WTC11 (cell line): ENCODE data around the gene PRB4. TPM values are rescaled to one million over a fixed set of nuclear protein-coding genes. Genes with fewer than 3 reads are reported as not detected.

Source experiments
- ATAC-seq: fragments of 200-7000 bp; cut with Tn5 transposase; 2 replicates; pipeline ENCODE4 v1.10.0; 2021; ENCODE audit warnings: mild to moderate bottlenecking, moderate library complexity
- CTCF ChIA-PET: fragments of 300-600 bp; sonication (Branson Sonifier 250); formaldehyde crosslinking; loops from one replicate; lab custom pipeline; 2021; ENCODE audit warnings: antibody characterized with exemption; lab: Charles Lee
- POLR2A ChIA-PET: fragments of 350-600 bp; sonication (Branson Sonifier 250); formaldehyde crosslinking; loops from one replicate; lab custom pipeline; 2021; ENCODE audit warnings: antibody characterized with exemption; lab: Charles Lee
- DNase-seq: peaks from one replicate; pipeline ENCODE4 v3.0.0; 2021; ENCODE audit warnings: low spot score
- H3K27ac Mint-ChIP-seq: 2 replicates; pipeline ENCODE4 v1.8.0; 2021; ENCODE audit warnings: mixed read lengths
- H3K27me3 Mint-ChIP-seq: 2 replicates; pipeline ENCODE4 v1.8.0; 2021; ENCODE audit warnings: low read depth, mild to moderate bottlenecking, moderate library complexity, mixed read lengths
- H3K36me3 Mint-ChIP-seq: 2 replicates; pipeline ENCODE4 v1.8.0; 2021; ENCODE audit warnings: mixed read lengths
- H3K4me1 Mint-ChIP-seq: 2 replicates; pipeline ENCODE4 v1.8.0; 2022; ENCODE audit warnings: mixed read lengths
- H3K4me3 Mint-ChIP-seq: 2 replicates; pipeline ENCODE4 v1.8.0; 2021; ENCODE audit warnings: mild to moderate bottlenecking, moderate library complexity, mixed read lengths
- H3K9me3 Mint-ChIP-seq: 2 replicates; pipeline ENCODE4 v1.8.0; 2021; ENCODE audit warnings: mixed read lengths
- CBFB ChIP-seq: sonication (generic); formaldehyde crosslinking; IDR thresholded peaks from 2 replicates; pipeline ENCODE4 v1.8.1; 2022; ENCODE audit warnings: mild to moderate bottlenecking, low read depth, missing genetic modification reagents
- CREB1 ChIP-seq: sonication (generic); formaldehyde crosslinking; IDR thresholded peaks from 2 replicates; pipeline ENCODE4 v1.8.0; 2023; ENCODE audit warnings: mild to moderate bottlenecking, missing genetic modification reagents
- ESRRA ChIP-seq: sonication (generic); formaldehyde crosslinking; IDR thresholded peaks from 2 replicates; pipeline ENCODE4 v1.8.1; 2022; ENCODE audit warnings: mild to moderate bottlenecking, missing genetic modification reagents, borderline replicate concordance
- GABPB1 ChIP-seq: sonication (generic); formaldehyde crosslinking; IDR thresholded peaks from 2 replicates; pipeline ENCODE4 v1.8.1; 2023; ENCODE audit warnings: mild to moderate bottlenecking, missing genetic modification reagents
- GRHL2 ChIP-seq: fragments of 250-450 bp; sonication (Bioruptor Pico); IDR thresholded peaks from 2 replicates; pipeline ENCODE4 v1.8.0; 2022; ENCODE audit warnings: mild to moderate bottlenecking, moderate library complexity; ENCODE audit not compliant: insufficient replicate concordance, severe bottlenecking
- JAZF1 ChIP-seq: fragments of 250-450 bp; sonication (Bioruptor Pico); IDR thresholded peaks from 2 replicates; pipeline ENCODE4 v1.9.0; 2021; ENCODE audit warnings: moderate library complexity, mild to moderate bottlenecking, inconsistent platforms
- NR1H2 ChIP-seq: sonication (generic); formaldehyde crosslinking; IDR thresholded peaks from 2 replicates; pipeline ENCODE4 v1.9.0; 2021; ENCODE audit warnings: mild to moderate bottlenecking, moderate library complexity, missing genetic modification reagents
- PRRX2 ChIP-seq: fragments of 250-450 bp; sonication (Bioruptor Pico); IDR thresholded peaks from 2 replicates; pipeline ENCODE4 v1.8.0; 2021; ENCODE audit warnings: mild to moderate bottlenecking
- RELA ChIP-seq: sonication (generic); formaldehyde crosslinking; IDR thresholded peaks from 2 replicates; pipeline ENCODE4 v1.8.1; 2022; ENCODE audit warnings: missing genetic modification reagents, mild to moderate bottlenecking, borderline replicate concordance
- RORB ChIP-seq: fragments of 250-450 bp; sonication (Bioruptor Pico); IDR thresholded peaks from 2 replicates; pipeline ENCODE4 v1.9.0; 2021; ENCODE audit warnings: mild to moderate bottlenecking
- SMAD4 ChIP-seq: sonication (generic); formaldehyde crosslinking; IDR thresholded peaks from 2 replicates; pipeline ENCODE4 v1.8.0; 2022; ENCODE audit warnings: mild to moderate bottlenecking, missing genetic modification reagents
- SP1 ChIP-seq: sonication (generic); formaldehyde crosslinking; conservative IDR thresholded peaks from 2 replicates; pipeline ENCODE4 v1.8.1; 2022; ENCODE audit warnings: missing genetic modification reagents
- TCF7 ChIP-seq: sonication (generic); formaldehyde crosslinking; IDR thresholded peaks from 2 replicates; pipeline ENCODE4 v1.8.0; 2022; ENCODE audit warnings: mild to moderate bottlenecking, low read depth, missing genetic modification reagents, moderate library complexity
- TEAD4 ChIP-seq: sonication (generic); formaldehyde crosslinking; IDR thresholded peaks from 2 replicates; pipeline ENCODE4 v1.8.0; 2022; ENCODE audit warnings: mild to moderate bottlenecking, missing genetic modification reagents
- TP53 ChIP-seq: sonication (generic); formaldehyde crosslinking; IDR thresholded peaks from 2 replicates; pipeline ENCODE4 v1.8.1; 2023; ENCODE audit warnings: mild to moderate bottlenecking, missing genetic modification reagents
- ZNF121 ChIP-seq: sonication (generic); formaldehyde crosslinking; IDR thresholded peaks from 2 replicates; pipeline ENCODE4 v1.8.0; 2023; ENCODE audit warnings: missing genetic modification reagents
- ZNF263 ChIP-seq: sonication (generic); formaldehyde crosslinking; IDR thresholded peaks from 2 replicates; pipeline ENCODE4 v1.8.1; 2022; ENCODE audit warnings: low read depth, mild to moderate bottlenecking, moderate library complexity, missing genetic modification reagents
- ZNF396 ChIP-seq: fragments of 250-450 bp; sonication (Bioruptor Pico); IDR thresholded peaks from 2 replicates; pipeline ENCODE4 v1.8.0; 2021; ENCODE audit warnings: mild to moderate bottlenecking, moderate library complexity, borderline replicate concordance
- ZNF671 ChIP-seq: fragments of 250-450 bp; sonication (Bioruptor Pico); IDR thresholded peaks from 2 replicates; pipeline ENCODE4 v1.8.0; 2021; ENCODE audit warnings: mild to moderate bottlenecking
- total RNA-seq: library from RNA; stranded (reverse); gene quantifications from 3 replicates; pipeline ENCODE4 v1.2.3, GENCODE V29; 2021
- TF ChIP-seq, protein P1 (sequence below): sonication (generic); formaldehyde crosslinking; conservative IDR thresholded peaks from 2 replicates; pipeline ENCODE4 v1.8.1; 2022; ENCODE audit warnings: mild to moderate bottlenecking, missing genetic modification reagents
- TF ChIP-seq, protein P2 (sequence below): sonication (generic); formaldehyde crosslinking; IDR thresholded peaks from 2 replicates; pipeline ENCODE4 v1.8.1; 2023; ENCODE audit warnings: mild to moderate bottlenecking, missing genetic modification reagents, moderate library complexity
- TF ChIP-seq, protein P3 (sequence below): sonication (generic); formaldehyde crosslinking; IDR thresholded peaks from 2 replicates; pipeline ENCODE4 v1.8.1; 2023; ENCODE audit warnings: mild to moderate bottlenecking, missing genetic modification reagents
- TF ChIP-seq, protein P4 (sequence below): sonication (generic); formaldehyde crosslinking; IDR thresholded peaks from 2 replicates; pipeline ENCODE4 v1.8.1; 2023; ENCODE audit warnings: mild to moderate bottlenecking, missing genetic modification reagents
- TF ChIP-seq, protein P5 (sequence below): sonication (generic); formaldehyde crosslinking; IDR thresholded peaks from 2 replicates; pipeline ENCODE4 v1.8.0; 2023; ENCODE audit warnings: missing genetic modification reagents
- TF ChIP-seq, protein P6 (sequence below): fragments of 250-450 bp; sonication (Bioruptor Pico); IDR thresholded peaks from 2 replicates; pipeline ENCODE4 v1.8.0; 2021; ENCODE audit warnings: mild to moderate bottlenecking
- TF ChIP-seq, protein P7 (sequence below): fragments of 250-450 bp; sonication (Bioruptor Pico); IDR thresholded peaks from 2 replicates; pipeline ENCODE4 v1.9.0; 2021; ENCODE audit warnings: moderate library complexity, mild to moderate bottlenecking, inconsistent platforms, borderline replicate concordance
- TF ChIP-seq, protein P8 (sequence below): sonication (generic); formaldehyde crosslinking; IDR thresholded peaks from 2 replicates; pipeline ENCODE4 v1.8.0; 2023; ENCODE audit warnings: mild to moderate bottlenecking, missing genetic modification reagents

The PRB4 gene
- total RNA-seq, 1 experiment from 2014 or later, result not detected

DNA sequence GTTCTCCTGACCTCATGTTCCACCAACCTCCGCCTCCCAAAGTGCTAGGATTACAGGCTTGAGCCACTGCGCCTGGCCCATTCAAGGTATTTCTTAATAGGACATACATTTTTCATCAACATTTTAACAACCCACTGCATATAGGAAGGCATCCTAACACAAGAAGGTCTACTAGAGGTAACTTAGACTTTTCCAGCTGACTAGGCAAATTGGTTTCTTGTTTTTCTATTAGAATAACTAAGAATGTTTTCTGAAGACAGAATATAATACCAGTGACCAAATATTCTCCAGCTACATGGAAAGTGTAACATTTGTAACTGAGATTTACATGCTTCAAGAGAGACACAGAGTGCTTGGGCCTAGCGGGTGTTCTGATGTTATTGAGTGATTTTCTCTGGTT is 14.2 kb upstream of the PRB4 start:
- DNase-seq, result no peak
- H3K36me3 Mint-ChIP-seq, result no peaks in the 10 kb centered on the region
- no peak for ATAC-seq
- TF ChIP-seq ZNF263 (CRISPR knock-in tag), result no peak
- no peak for TF ChIP-seq CBFB (CRISPR knock-in tag)
- TF ChIP-seq, protein P1, sequence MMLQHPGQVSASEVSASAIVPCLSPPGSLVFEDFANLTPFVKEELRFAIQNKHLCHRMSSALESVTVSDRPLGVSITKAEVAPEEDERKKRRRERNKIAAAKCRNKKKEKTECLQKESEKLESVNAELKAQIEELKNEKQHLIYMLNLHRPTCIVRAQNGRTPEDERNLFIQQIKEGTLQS, result no peak
- TF ChIP-seq, protein P2, sequence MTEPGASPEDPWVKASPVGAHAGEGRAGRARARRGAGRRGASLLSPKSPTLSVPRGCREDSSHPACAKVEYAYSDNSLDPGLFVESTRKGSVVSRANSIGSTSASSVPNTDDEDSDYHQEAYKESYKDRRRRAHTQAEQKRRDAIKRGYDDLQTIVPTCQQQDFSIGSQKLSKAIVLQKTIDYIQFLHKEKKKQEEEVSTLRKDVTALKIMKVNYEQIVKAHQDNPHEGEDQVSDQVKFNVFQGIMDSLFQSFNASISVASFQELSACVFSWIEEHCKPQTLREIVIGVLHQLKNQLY (CRISPR knock-in tag), result no peak
- TF ChIP-seq TP53, result no peak
- TF ChIP-seq, protein P3, sequence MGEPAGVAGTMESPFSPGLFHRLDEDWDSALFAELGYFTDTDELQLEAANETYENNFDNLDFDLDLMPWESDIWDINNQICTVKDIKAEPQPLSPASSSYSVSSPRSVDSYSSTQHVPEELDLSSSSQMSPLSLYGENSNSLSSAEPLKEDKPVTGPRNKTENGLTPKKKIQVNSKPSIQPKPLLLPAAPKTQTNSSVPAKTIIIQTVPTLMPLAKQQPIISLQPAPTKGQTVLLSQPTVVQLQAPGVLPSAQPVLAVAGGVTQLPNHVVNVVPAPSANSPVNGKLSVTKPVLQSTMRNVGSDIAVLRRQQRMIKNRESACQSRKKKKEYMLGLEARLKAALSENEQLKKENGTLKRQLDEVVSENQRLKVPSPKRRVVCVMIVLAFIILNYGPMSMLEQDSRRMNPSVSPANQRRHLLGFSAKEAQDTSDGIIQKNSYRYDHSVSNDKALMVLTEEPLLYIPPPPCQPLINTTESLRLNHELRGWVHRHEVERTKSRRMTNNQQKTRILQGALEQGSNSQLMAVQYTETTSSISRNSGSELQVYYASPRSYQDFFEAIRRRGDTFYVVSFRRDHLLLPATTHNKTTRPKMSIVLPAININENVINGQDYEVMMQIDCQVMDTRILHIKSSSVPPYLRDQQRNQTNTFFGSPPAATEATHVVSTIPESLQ (CRISPR knock-in tag), result no peak
- TF ChIP-seq TCF7, result no peak
- no peak for TF ChIP-seq SMAD4 (CRISPR knock-in tag)
- TF ChIP-seq, protein P4, sequence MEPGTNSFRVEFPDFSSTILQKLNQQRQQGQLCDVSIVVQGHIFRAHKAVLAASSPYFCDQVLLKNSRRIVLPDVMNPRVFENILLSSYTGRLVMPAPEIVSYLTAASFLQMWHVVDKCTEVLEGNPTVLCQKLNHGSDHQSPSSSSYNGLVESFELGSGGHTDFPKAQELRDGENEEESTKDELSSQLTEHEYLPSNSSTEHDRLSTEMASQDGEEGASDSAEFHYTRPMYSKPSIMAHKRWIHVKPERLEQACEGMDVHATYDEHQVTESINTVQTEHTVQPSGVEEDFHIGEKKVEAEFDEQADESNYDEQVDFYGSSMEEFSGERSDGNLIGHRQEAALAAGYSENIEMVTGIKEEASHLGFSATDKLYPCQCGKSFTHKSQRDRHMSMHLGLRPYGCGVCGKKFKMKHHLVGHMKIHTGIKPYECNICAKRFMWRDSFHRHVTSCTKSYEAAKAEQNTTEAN, result no peak
- no peak for TF ChIP-seq TEAD4 (CRISPR knock-in tag)
- no peak for TF ChIP-seq SP1 (CRISPR knock-in tag)
- no peak for TF ChIP-seq ZNF396 (CRISPR knock-in tag)
- TF ChIP-seq, all 79 proteins: peak for 0
- H3K27ac Mint-ChIP-seq, result no peak overlapping the region
- POLR2A ChIA-PET, result no interaction called here
- H3K27me3 Mint-ChIP-seq, result no peaks in the 10 kb centered on the region
- H3K4me3 Mint-ChIP-seq, result no peak overlapping the region
- CTCF ChIA-PET, result no interaction called here
- H3K9me3 Mint-ChIP-seq, result no peaks in the 10 kb centered on the region
- H3K4me1 Mint-ChIP-seq, result no peaks in the 10 kb centered on the region

DNA sequence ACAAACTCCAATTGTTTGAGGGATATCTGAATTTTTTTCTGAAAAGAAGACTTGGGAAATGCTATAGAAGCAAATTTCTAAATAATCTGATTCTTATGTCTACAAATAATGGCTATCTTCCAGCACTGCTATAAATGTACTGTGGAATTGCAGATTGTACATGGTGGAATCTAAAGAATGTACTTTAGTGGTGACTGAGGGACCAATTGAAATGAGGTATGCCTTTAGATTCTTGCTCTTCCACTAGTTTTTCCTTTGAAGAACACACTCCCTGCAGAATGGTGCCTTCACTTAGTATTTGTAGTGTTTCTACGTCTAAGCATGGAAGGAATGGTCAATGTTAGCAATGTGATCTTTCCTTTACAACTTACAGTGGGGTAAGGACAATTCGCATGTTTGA is 11.7 kb upstream of the PRB4 start:
- TF ChIP-seq ZNF121 (CRISPR knock-in tag) (no peak), ESRRA (CRISPR knock-in tag) (no peak), NR1H2 (no peak), PRRX2 (CRISPR knock-in tag) (no peak), JAZF1 (no peak), GRHL2 (no peak), ZNF396 (CRISPR knock-in tag) (no peak), RELA (CRISPR knock-in tag) (no peak), ZNF671 (CRISPR knock-in tag) (no peak), CREB1 (CRISPR knock-in tag) (no peak), RORB (CRISPR knock-in tag) (no peak), GABPB1 (CRISPR knock-in tag) (no peak)
- TF ChIP-seq, protein P5, sequence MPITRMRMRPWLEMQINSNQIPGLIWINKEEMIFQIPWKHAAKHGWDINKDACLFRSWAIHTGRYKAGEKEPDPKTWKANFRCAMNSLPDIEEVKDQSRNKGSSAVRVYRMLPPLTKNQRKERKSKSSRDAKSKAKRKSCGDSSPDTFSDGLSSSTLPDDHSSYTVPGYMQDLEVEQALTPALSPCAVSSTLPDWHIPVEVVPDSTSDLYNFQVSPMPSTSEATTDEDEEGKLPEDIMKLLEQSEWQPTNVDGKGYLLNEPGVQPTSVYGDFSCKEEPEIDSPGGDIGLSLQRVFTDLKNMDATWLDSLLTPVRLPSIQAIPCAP, result no peak
- TF ChIP-seq, protein P6, sequence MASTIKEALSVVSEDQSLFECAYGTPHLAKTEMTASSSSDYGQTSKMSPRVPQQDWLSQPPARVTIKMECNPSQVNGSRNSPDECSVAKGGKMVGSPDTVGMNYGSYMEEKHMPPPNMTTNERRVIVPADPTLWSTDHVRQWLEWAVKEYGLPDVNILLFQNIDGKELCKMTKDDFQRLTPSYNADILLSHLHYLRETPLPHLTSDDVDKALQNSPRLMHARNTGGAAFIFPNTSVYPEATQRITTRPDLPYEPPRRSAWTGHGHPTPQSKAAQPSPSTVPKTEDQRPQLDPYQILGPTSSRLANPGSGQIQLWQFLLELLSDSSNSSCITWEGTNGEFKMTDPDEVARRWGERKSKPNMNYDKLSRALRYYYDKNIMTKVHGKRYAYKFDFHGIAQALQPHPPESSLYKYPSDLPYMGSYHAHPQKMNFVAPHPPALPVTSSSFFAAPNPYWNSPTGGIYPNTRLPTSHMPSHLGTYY (CRISPR knock-in tag), result no peak
- TF ChIP-seq, protein P7, sequence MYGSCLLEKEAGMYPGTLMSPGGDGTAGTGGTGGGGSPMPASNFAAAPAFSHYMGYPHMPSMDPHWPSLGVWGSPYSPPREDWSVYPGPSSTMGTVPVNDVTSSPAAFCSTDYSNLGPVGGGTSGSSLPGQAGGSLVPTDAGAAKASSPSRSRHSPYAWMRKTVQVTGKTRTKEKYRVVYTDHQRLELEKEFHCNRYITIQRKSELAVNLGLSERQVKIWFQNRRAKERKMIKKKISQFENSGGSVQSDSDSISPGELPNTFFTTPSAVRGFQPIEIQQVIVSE (CRISPR knock-in tag), result no peak
- TF ChIP-seq, protein P8, sequence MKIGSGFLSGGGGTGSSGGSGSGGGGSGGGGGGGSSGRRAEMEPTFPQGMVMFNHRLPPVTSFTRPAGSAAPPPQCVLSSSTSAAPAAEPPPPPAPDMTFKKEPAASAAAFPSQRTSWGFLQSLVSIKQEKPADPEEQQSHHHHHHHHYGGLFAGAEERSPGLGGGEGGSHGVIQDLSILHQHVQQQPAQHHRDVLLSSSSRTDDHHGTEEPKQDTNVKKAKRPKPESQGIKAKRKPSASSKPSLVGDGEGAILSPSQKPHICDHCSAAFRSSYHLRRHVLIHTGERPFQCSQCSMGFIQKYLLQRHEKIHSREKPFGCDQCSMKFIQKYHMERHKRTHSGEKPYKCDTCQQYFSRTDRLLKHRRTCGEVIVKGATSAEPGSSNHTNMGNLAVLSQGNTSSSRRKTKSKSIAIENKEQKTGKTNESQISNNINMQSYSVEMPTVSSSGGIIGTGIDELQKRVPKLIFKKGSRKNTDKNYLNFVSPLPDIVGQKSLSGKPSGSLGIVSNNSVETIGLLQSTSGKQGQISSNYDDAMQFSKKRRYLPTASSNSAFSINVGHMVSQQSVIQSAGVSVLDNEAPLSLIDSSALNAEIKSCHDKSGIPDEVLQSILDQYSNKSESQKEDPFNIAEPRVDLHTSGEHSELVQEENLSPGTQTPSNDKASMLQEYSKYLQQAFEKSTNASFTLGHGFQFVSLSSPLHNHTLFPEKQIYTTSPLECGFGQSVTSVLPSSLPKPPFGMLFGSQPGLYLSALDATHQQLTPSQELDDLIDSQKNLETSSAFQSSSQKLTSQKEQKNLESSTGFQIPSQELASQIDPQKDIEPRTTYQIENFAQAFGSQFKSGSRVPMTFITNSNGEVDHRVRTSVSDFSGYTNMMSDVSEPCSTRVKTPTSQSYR (CRISPR knock-in tag), result no peak
- DNase-seq, result no peak
- Mint-ChIP-seq H3K27ac (no peak overlapping the region), H3K27me3 (peaks cover 2% of the 10 kb centered on the region; the same call in 1 of the 2 replicates), H3K4me1 (no peaks in the 10 kb centered on the region), H3K36me3 (no peaks in the 10 kb centered on the region), H3K4me3 (no peak overlapping the region), H3K9me3 (peaks cover 9% of the 10 kb centered on the region)
- ChIA-PET CTCF (no interaction called here), POLR2A (no interaction called here)
- ATAC-seq, result no peak
